ENCODE measurements around the gene FNDC5.

DNA sequence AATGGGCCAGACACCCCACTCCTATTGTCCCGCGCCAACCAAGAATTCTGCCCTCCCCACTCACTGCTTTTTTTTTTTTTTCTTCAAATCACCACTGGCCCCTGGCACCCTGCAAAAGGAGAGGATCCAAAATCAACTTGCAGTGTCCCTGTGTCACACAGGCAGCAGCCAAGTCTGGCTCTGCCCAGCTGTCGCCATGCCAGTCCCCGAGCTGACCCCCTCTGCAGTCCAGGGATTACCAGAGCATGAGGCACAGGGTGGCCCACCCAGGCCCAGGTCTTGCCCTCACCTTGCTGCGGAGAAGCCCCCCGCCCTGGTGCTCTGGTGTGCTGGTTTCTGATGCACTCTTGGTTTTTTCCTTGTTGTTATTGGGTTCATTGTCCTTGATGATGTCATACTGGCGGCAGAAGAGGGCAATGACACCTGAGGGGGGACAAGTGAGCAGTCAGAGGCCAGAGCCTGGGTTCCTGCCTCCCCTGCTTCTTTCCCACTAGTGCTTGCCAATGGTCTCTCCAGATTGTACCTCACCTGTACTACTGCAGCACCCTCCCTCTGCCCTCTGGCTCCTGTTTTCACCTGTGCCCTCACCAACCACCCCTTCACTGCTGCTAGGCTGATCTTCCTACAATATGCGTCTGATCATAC lies 6.2 kb downstream of the FNDC5 start:
- TF ChIP-seq TAF1 (IDR thresholded peaks at IDR 0.05; ENCODE audit: borderline replicate concordance, low read depth, low read length) (no peak), MEF2B (IDR thresholded peaks at IDR 0.05; ENCODE audit: partially characterized antibody, poor library complexity, severe bottlenecking) (no peak), YY1 (IDR thresholded peaks at IDR 0.05; ENCODE audit: low read depth, low read length) (no peak), NFIC (IDR thresholded peaks at IDR 0.05; ENCODE audit: low read depth, low read length) (no peak), FOXM1 (IDR thresholded peaks at IDR 0.05; ENCODE audit: low read depth, low read length) (no peak), POLR2A (IDR thresholded peaks at IDR 0.05; ENCODE audit: low read depth, low read length) (no peak)
- TF ChIP-seq, protein P1, sequence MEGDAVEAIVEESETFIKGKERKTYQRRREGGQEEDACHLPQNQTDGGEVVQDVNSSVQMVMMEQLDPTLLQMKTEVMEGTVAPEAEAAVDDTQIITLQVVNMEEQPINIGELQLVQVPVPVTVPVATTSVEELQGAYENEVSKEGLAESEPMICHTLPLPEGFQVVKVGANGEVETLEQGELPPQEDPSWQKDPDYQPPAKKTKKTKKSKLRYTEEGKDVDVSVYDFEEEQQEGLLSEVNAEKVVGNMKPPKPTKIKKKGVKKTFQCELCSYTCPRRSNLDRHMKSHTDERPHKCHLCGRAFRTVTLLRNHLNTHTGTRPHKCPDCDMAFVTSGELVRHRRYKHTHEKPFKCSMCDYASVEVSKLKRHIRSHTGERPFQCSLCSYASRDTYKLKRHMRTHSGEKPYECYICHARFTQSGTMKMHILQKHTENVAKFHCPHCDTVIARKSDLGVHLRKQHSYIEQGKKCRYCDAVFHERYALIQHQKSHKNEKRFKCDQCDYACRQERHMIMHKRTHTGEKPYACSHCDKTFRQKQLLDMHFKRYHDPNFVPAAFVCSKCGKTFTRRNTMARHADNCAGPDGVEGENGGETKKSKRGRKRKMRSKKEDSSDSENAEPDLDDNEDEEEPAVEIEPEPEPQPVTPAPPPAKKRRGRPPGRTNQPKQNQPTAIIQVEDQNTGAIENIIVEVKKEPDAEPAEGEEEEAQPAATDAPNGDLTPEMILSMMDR (IDR thresholded peaks at IDR 0.05 in 2 of 3, conservative IDR thresholded peaks at IDR 0.05 in 1 of 3; ENCODE audit: control insufficient read depth in 2 of 3, extremely low read depth in 1 of 3, insufficient read depth in 1 of 3, low read depth in 3 of 3, low read length in 3 of 3): no peak
- TF ChIP-seq, protein P2, sequence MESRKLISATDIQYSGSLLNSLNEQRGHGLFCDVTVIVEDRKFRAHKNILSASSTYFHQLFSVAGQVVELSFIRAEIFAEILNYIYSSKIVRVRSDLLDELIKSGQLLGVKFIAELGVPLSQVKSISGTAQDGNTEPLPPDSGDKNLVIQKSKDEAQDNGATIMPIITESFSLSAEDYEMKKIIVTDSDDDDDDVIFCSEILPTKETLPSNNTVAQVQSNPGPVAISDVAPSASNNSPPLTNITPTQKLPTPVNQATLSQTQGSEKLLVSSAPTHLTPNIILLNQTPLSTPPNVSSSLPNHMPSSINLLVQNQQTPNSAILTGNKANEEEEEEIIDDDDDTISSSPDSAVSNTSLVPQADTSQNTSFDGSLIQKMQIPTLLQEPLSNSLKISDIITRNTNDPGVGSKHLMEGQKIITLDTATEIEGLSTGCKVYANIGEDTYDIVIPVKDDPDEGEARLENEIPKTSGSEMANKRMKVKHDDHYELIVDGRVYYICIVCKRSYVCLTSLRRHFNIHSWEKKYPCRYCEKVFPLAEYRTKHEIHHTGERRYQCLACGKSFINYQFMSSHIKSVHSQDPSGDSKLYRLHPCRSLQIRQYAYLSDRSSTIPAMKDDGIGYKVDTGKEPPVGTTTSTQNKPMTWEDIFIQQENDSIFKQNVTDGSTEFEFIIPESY (IDR thresholded peaks at IDR 0.05): no peak
- TF ChIP-seq, protein P3, sequence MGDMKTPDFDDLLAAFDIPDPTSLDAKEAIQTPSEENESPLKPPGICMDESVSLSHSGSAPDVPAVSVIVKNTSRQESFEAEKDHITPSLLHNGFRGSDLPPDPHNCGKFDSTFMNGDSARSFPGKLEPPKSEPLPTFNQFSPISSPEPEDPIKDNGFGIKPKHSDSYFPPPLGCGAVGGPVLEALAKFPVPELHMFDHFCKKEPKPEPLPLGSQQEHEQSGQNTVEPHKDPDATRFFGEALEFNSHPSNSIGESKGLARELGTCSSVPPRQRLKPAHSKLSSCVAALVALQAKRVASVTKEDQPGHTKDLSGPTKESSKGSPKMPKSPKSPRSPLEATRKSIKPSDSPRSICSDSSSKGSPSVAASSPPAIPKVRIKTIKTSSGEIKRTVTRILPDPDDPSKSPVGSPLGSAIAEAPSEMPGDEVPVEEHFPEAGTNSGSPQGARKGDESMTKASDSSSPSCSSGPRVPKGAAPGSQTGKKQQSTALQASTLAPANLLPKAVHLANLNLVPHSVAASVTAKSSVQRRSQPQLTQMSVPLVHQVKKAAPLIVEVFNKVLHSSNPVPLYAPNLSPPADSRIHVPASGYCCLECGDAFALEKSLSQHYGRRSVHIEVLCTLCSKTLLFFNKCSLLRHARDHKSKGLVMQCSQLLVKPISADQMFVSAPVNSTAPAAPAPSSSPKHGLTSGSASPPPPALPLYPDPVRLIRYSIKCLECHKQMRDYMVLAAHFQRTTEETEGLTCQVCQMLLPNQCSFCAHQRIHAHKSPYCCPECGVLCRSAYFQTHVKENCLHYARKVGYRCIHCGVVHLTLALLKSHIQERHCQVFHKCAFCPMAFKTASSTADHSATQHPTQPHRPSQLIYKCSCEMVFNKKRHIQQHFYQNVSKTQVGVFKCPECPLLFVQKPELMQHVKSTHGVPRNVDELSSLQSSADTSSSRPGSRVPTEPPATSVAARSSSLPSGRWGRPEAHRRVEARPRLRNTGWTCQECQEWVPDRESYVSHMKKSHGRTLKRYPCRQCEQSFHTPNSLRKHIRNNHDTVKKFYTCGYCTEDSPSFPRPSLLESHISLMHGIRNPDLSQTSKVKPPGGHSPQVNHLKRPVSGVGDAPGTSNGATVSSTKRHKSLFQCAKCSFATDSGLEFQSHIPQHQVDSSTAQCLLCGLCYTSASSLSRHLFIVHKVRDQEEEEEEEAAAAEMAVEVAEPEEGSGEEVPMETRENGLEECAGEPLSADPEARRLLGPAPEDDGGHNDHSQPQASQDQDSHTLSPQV (IDR thresholded peaks at IDR 0.05): no peak

All from GM12878 (cell line).